NCI-H69 (cell line): ENCODE measurements around the gene NTPCR.
A peak's percentile ranks its signal among the peaks of the same experiment; 100 is the strongest.

Experiments
- DNase-seq: peaks from one replicate; lab custom pipeline; 2025; lab: John Stamatoyannopoulos, UW

Gene NTPCR

GRCh38 chr1:232962761-232963745, 12.6 kb downstream of the NTPCR start:
- no peak for DNase-seq

- DNase-seq: no peak
Observed at GRCh38 chr1:232964601-232965000, 14.2 kb downstream of the NTPCR start.

GRCh38 chr1:232965124-232965911, 14.9 kb downstream of the NTPCR start:
- no peak for DNase-seq

- no peak for DNase-seq
Observed at GRCh38 chr1:232965912-232966217, 15.5 kb downstream of the NTPCR start.

GRCh38 chr1:232966663-232967062, 16.3 kb downstream of the NTPCR start:
- no peak for DNase-seq

GRCh38 chr1:232968391-232968790, 18.0 kb downstream of the NTPCR start:
- no peak for DNase-seq

GRCh38 chr1:232968965-232969364, 18.6 kb downstream of the NTPCR start:
- no peak for DNase-seq

- no peak for DNase-seq
Observed at GRCh38 chr1:232969799-232970198, 19.4 kb downstream of the NTPCR start.

- DNase-seq: no peak
Observed at GRCh38 chr1:232970508-232970907, 20.1 kb downstream of the NTPCR start.

- DNase-seq: no peak
Observed at GRCh38 chr1:232973652-232974611, 23.5 kb downstream of the NTPCR start.

- DNase-seq: no peak
Observed at GRCh38 chr1:232974971-232975370, 24.6 kb downstream of the NTPCR start.

- DNase-seq: no peak
Observed at GRCh38 chr1:232978091-232978634, 27.8 kb downstream of the NTPCR start.

- DNase-seq: no peak
Observed at GRCh38 chr1:232978815-232979214, 28.4 kb downstream of the NTPCR start.

- DNase-seq: no peak
Observed at GRCh38 chr1:232979558-232979957, 29.1 kb downstream of the NTPCR start.

- peak; percentile 53 for DNase-seq
Observed at GRCh38 chr1:232980355-232980978, 30.1 kb downstream of the NTPCR start.

GRCh38 chr1:232980986-232981560, 30.7 kb downstream of the NTPCR start:
- DNase-seq: no peak

- DNase-seq: no peak
Observed at GRCh38 chr1:232982238-232982944, 32.0 kb downstream of the NTPCR start.

GRCh38 chr1:232983375-232983774, 33.0 kb downstream of the NTPCR start:
- DNase-seq: no peak

GRCh38 chr1:232983817-232984567, 33.6 kb downstream of the NTPCR start:
- no peak for DNase-seq
